ENCODE measurements around the gene RAC2. TPM values are rescaled to one million over a fixed set of nuclear protein-coding genes. Genes with fewer than 3 reads are reported as not detected.

RAC2 gene
- total RNA-seq, 4 donors from 2014 or later: 1.9 to 3.7 (median 3.5) TPM; not detected in 1

GRCh38 chr22:37290737-37291136, 46.7 kb upstream of the RAC2 start:
- H3K27me3 ChIP-seq: peaks cover 0 to 11% (median 10%) of the 10 kb centered on the region in 3 donors
- no peak overlapping the region for H3K4me3 ChIP-seq
- no peaks in the 10 kb centered on the region for H3K4me1 ChIP-seq
- TF ChIP-seq POLR2A (IDR thresholded peaks at IDR 0.05): no peak
- no peak for TF ChIP-seq CTCF (IDR thresholded peaks at IDR 0.05 in 4 of 5, conservative IDR thresholded peaks at IDR 0.05 in 1 of 5)
- H3K27ac ChIP-seq: no peak overlapping the region
- ATAC-seq (no peak), DNase-seq (no peak)
- no peaks in the 10 kb centered on the region for H3K9me3 ChIP-seq
- in situ Hi-C loops (cut with MboI; ENCODE audit: low sequenced_read_pairs in 4 of 4): no loop called here
- no peaks in the 10 kb centered on the region for H3K36me3 ChIP-seq
- intact Hi-C loops (cut with DNase I; ENCODE audit: low total_unique reads): no loop called here

DNA sequence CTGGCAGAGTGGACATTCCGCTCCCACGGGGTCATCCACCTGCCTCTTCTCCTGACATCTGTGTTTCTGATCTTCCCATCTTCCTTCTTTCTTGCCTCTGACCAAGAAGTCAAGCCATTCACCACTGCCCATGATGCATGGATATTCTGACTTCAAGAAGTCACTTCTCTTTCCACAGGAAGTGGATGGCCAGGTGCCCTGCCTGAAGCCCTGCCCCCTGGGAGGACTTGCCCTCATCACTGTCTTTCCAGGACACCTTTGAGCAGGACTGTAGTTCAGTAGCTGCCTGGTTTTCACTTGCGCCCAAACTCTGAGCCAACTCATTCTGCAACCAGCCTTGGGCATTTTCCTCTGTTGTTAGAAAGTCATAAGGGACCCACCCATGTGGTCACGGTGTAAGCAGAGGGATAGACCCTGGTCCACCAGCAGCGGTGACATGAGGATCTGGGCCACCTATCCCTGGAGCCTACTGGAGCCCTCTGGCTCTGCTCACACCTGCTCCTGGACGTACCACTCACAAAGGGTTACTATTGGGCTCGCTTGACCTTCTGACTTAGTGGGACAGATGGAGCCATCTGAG, 45.2 kb upstream of the RAC2 start:
- intact Hi-C loops (cut with DNase I; ENCODE audit: low total_unique reads) (no loop called here), in situ Hi-C loops (cut with MboI; ENCODE audit: low sequenced_read_pairs in 4 of 4) (no loop called here)
- Histone ChIP-seq H3K9me3 (no peaks in the 10 kb centered on the region), H3K4me1 (peaks cover 0 to 4% of the 10 kb centered on the region in 2 donors), H3K4me3 (no peak overlapping the region), H3K36me3 (no peaks in the 10 kb centered on the region), H3K27ac (no peak overlapping the region), H3K27me3 (peaks cover 0 to 18% (median 10%) of the 10 kb centered on the region in 3 donors)
- DNase-seq: no peak
- no peak for ATAC-seq
- TF ChIP-seq POLR2A (IDR thresholded peaks at IDR 0.05): no peak

DNA sequence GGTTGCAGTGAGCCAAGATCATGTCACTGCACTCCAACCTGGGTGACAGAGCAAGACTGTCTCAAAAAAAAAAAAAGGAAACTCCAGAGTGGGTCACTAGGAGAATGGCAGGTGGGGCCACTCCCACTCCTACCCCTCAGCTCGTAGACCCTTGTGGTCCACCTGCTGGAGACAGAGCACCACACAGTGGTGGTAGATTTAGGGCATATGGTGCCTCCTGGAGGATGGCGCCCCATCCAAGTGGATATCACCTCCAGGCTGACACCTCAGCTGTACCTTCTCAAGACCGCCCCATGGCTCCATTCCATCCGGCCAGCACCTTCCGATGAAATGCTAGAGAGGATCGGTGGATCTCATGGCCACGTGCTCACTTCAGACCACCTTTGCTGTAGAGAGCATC, 44.5 kb upstream of the RAC2 start:
- in situ Hi-C loops (cut with MboI; ENCODE audit: low sequenced_read_pairs in 4 of 4) (no loop called here), intact Hi-C loops (cut with DNase I; ENCODE audit: low total_unique reads) (no loop called here)
- Histone ChIP-seq H3K4me3 (no peak overlapping the region), H3K9me3 (no peaks in the 10 kb centered on the region), H3K36me3 (no peaks in the 10 kb centered on the region), H3K27ac (no peak overlapping the region), H3K4me1 (peaks cover 0 to 4% of the 10 kb centered on the region in 2 donors), H3K27me3 (peaks cover 6 to 25% (median 16%) of the 10 kb centered on the region in 3 donors)
- TF ChIP-seq CTCF (IDR thresholded peaks at IDR 0.05 in 4 of 5, conservative IDR thresholded peaks at IDR 0.05 in 1 of 5): no peak
- TF ChIP-seq POLR2A (IDR thresholded peaks at IDR 0.05): no peak
- DNase-seq (no peak), ATAC-seq (no peak)

DNA sequence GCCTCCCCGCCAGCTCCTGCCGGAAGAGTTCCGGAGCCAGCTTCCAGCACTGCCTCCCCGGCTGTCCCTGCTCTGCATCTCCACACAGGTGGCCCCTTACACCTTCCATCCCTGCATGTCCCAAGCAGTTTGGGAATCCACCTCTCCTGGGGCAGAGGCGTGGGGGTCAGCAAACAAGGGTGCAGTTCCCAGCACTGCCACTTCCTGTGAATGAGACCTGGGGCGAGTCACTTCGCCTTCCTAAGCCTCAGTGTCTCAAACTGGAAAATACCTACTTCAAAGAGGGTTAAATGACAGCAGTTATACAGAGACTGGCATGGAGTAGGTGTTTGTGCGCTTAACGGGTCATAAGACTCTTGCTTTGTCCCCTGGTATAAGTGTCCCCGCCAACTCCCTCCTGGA, 43.5 kb upstream of the RAC2 start:
- H3K4me1 ChIP-seq: peaks cover 0 to 4% of the 10 kb centered on the region in 2 donors
- ATAC-seq (no peak), DNase-seq (no peak)
- H3K27ac ChIP-seq: no peak overlapping the region
- in situ Hi-C loops (cut with MboI; ENCODE audit: low sequenced_read_pairs in 4 of 4): no loop called here
- no peak overlapping the region for H3K4me3 ChIP-seq
- intact Hi-C loops (cut with DNase I; ENCODE audit: low total_unique reads): no loop called here
- TF ChIP-seq CTCF (IDR thresholded peaks at IDR 0.05 in 4 of 5, conservative IDR thresholded peaks at IDR 0.05 in 1 of 5) (no peak), POLR2A (IDR thresholded peaks at IDR 0.05) (no peak)
- no peaks in the 10 kb centered on the region for H3K36me3 ChIP-seq
- H3K27me3 ChIP-seq: peaks cover 14 to 31% (median 16%) of the 10 kb centered on the region in 3 donors
- no peaks in the 10 kb centered on the region for H3K9me3 ChIP-seq

- H3K27me3 ChIP-seq: peaks cover 24 to 44% (median 32%) of the 10 kb centered on the region in 3 donors
- no peaks in the 10 kb centered on the region for H3K36me3 ChIP-seq
- peaks cover 0 to 4% of the 10 kb centered on the region in 2 donors for H3K4me1 ChIP-seq
- TF ChIP-seq CTCF (IDR thresholded peaks at IDR 0.05 in 4 of 5, conservative IDR thresholded peaks at IDR 0.05 in 1 of 5) (no peak), POLR2A (IDR thresholded peaks at IDR 0.05) (no peak)
- H3K9me3 ChIP-seq: no peaks in the 10 kb centered on the region
- no peak overlapping the region for H3K4me3 ChIP-seq
- in situ Hi-C loops (cut with MboI; ENCODE audit: low sequenced_read_pairs in 4 of 4) (no loop called here), intact Hi-C loops (cut with DNase I; ENCODE audit: low total_unique reads) (no loop called here)
- no peak for DNase-seq
- H3K27ac ChIP-seq: no peak overlapping the region
- no peak for ATAC-seq
Measured at GRCh38 chr22:37285937-37286336, 41.9 kb upstream of the RAC2 start.

Data from gastrocnemius medialis (tissue), 4 donors.